ENCODE results near the gene TMEM53. TPM values are rescaled to one million over a fixed set of nuclear protein-coding genes. Genes with fewer than 3 reads are reported as not detected.

Gene TMEM53
- total RNA-seq, 2 donors from 2014 or later, result 2.7 to 6.9 TPM

DNA sequence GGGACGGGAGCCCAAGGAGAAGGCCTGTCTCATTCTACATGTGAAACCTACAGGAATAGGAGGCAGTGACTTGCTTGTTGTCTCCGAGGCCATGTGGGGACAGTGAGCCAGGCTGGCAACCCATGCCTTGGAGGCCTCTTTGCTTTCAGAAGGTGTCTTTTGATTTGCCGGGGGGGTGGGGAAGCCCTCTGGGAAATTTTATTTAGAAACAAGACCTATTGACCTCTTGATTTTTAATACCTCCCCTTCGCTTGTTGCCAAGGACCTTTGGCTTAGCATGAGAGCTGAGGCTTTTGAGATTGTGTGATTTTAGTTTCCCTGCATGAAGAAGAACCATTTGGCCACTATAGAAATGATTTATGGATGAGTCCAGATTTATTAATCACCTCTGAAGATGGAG is 4.3 kb upstream of the TMEM53 start:
- no peaks in the 10 kb centered on the region for H3K36me3 ChIP-seq
- DNase-seq (ENCODE audit: low spot score), result no peak
- H3K27me3 ChIP-seq (replicated peaks; ENCODE audit: insufficient read depth), result no peaks in the 10 kb centered on the region
- H3K27ac ChIP-seq, result no peak overlapping the region
- H3K4me1 ChIP-seq (replicated peaks), result no peaks in the 10 kb centered on the region
- no peak overlapping the region for H3K4me3 ChIP-seq
- WGBS, result 84% methylated on average over 4 of the region's 4 CpGs
- intact Hi-C loops (cut with DNase I), result no loop called here
- no peaks in the 10 kb centered on the region for H3K9me3 ChIP-seq
- no peak for TF ChIP-seq POLR2A (IDR thresholded peaks at IDR 0.05)

- Histone ChIP-seq H3K36me3 (no peaks in the 10 kb centered on the region), H3K4me3 (no peak overlapping the region), H3K27me3 (replicated peaks; ENCODE audit: insufficient read depth) (no peaks in the 10 kb centered on the region), H3K27ac (no peak overlapping the region), H3K9me3 (no peaks in the 10 kb centered on the region), H3K4me1 (replicated peaks) (peaks cover 3% of the 10 kb centered on the region)
- intact Hi-C loops (cut with DNase I), result no loop called here
- WGBS, result 95% methylated on average over 2 of the region's 2 CpGs
- DNase-seq (ENCODE audit: low spot score), result no peak
- TF ChIP-seq CTCF (IDR thresholded peaks at IDR 0.05) (no peak), POLR2AphosphoS5 (IDR thresholded peaks at IDR 0.05) (no peak), POLR2A (IDR thresholded peaks at IDR 0.05) (no peak)
Observed at GRCh38 chr1:44678120-44678519, 3.8 kb upstream of the TMEM53 start.

DNA sequence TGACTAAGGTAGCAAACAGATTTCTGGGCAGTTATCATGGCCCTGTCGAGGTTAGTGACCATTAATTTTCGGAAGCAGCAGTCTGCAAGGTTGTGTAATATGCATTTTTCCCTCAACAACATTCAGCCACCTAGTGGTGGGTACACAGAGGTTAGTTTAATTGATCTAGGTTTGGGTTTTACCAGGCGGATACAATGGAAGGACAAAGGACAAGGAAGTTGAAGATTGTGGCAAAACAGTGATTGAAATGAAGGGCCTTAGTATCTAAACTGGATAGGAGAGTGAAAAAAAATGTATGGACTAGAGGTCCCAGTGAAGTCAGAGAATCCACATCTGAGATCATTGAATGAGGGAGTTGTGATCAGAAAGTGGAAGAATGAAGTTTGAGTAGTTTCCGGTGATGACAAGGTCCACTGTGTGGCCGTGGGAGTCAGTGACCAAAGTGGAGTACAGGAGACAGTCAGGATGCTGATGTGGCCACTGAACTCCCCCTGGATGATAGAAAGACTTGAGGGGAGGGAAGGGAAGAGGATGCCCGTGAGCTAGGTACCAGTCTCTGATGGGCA is 3.0 kb upstream of the TMEM53 start:
- H3K27me3 ChIP-seq (replicated peaks; ENCODE audit: insufficient read depth), result no peaks in the 10 kb centered on the region
- no peak for DNase-seq (ENCODE audit: low spot score)

GRCh38 chr1:44676484-44677200 is 2.4 kb upstream of the TMEM53 start:
- intact Hi-C loops (cut with DNase I), result no loop called here
- TF ChIP-seq POLR2A (IDR thresholded peaks at IDR 0.05), result no peak
- TF ChIP-seq CTCF (IDR thresholded peaks at IDR 0.05), result no peak
- TF ChIP-seq POLR2AphosphoS5 (IDR thresholded peaks at IDR 0.05), result no peak
- no peak overlapping the region for H3K4me3 ChIP-seq
- H3K36me3 ChIP-seq, result no peaks in the 10 kb centered on the region
- WGBS, result 89% methylated on average over 5 of the region's 5 CpGs
- no peak for DNase-seq (ENCODE audit: low spot score)
- H3K4me1 ChIP-seq (replicated peaks), result peaks cover 7% of the 10 kb centered on the region
- H3K9me3 ChIP-seq, result no peaks in the 10 kb centered on the region
- no peaks in the 10 kb centered on the region for H3K27me3 ChIP-seq (replicated peaks; ENCODE audit: insufficient read depth)
- no peak overlapping the region for H3K27ac ChIP-seq

More for the DNA sequence above, 3.0 kb upstream of the TMEM53 start:
- peaks cover 7% of the 10 kb centered on the region for H3K4me1 ChIP-seq (replicated peaks)
- H3K36me3 ChIP-seq, result no peaks in the 10 kb centered on the region
- WGBS, result 68% methylated on average over 6 of the region's 6 CpGs
- no peaks in the 10 kb centered on the region for H3K9me3 ChIP-seq
- no peak overlapping the region for H3K27ac ChIP-seq
- TF ChIP-seq POLR2AphosphoS5 (IDR thresholded peaks at IDR 0.05), result no peak
- peak in 3 of 4 experiments; percentile 33 to 48 (median 47) for TF ChIP-seq CTCF (IDR thresholded peaks at IDR 0.05)
- intact Hi-C loops (cut with DNase I), result no loop called here
- no peak overlapping the region for H3K4me3 ChIP-seq

DNA sequence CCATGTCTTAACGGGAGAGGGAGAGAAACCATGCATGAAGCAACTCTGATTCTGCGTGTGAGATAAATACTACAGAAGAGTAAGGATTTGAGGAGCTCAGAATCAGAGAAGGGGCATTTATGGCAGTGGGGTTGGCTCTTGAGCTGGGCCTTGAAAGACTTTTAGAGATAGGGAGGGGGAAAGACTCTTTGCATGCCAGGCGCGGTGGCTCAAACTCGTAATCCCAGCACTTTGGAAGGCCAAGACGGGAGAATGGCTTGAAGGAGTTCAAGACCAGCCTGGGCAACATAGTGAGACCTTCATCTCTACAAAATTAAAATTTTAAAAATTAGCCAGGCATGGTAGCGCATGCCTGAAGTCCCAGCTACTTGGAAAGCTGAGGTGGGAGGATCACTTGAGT is 905 bp upstream of the TMEM53 start:
- TF ChIP-seq POLR2A (IDR thresholded peaks at IDR 0.05) (no peak), POLR2AphosphoS5 (IDR thresholded peaks at IDR 0.05) (no peak), CTCF (IDR thresholded peaks at IDR 0.05) (no peak)
- intact Hi-C loops (cut with DNase I), result no loop called here
- 86% methylated on average over 7 of the region's 7 CpGs for WGBS
- no peaks in the 10 kb centered on the region for H3K9me3 ChIP-seq
- H3K4me1 ChIP-seq (replicated peaks), result peaks cover 7% of the 10 kb centered on the region
- no peaks in the 10 kb centered on the region for H3K27me3 ChIP-seq (replicated peaks; ENCODE audit: insufficient read depth)
- no peak overlapping the region for H3K4me3 ChIP-seq
- no peaks in the 10 kb centered on the region for H3K36me3 ChIP-seq
- H3K27ac ChIP-seq, result peak overlapping the region in 1 of 2 donors; percentile 96
- no peak for DNase-seq (ENCODE audit: low spot score)

Data from prostate gland (tissue), 2 donors.